HG03045 (cell line): Measurements from ENCODE around the gene IL34.
"Not testable (repeated sequence)": the region's sequence is repeated elsewhere in the genome, so short reads cannot be mapped to it uniquely, and the experiment has no call there.

Source experiments
- ATAC-seq: cut with Tn5 transposase; IDR thresholded peaks from one replicate; pipeline ENCODE4 v1.9.1; 2021; ENCODE audit warnings: mild to moderate bottlenecking, moderate library complexity; ENCODE audit not compliant: unreplicated experiment

IL34 gene

GRCh38 chr16:70630960-70631745 lies 15.2 kb upstream of the IL34 start:
- ATAC-seq = no peak

- no peak for ATAC-seq
Measured at GRCh38 chr16:70632273-70632672, 14.1 kb upstream of the IL34 start.

GRCh38 chr16:70633617-70634016 lies 12.7 kb upstream of the IL34 start:
- not testable (repeated sequence) for ATAC-seq

GRCh38 chr16:70634861-70635260 lies 11.5 kb upstream of the IL34 start:
- ATAC-seq = no peak

GRCh38 chr16:70635336-70636016 lies 10.9 kb upstream of the IL34 start:
- no peak for ATAC-seq

- no peak for ATAC-seq
Measured at GRCh38 chr16:70638814-70639792, 7.3 kb upstream of the IL34 start.

GRCh38 chr16:70642633-70643032 lies 3.7 kb upstream of the IL34 start:
- no peak for ATAC-seq

GRCh38 chr16:70643264-70643663 lies 3.1 kb upstream of the IL34 start:
- ATAC-seq = not testable (repeated sequence)

- ATAC-seq = no peak
Measured at GRCh38 chr16:70644763-70645597, 1.4 kb upstream of the IL34 start.

- no peak for ATAC-seq
Measured at GRCh38 chr16:70647441-70648359, 1.3 kb downstream of the IL34 start.

GRCh38 chr16:70648606-70649005 lies 2.2 kb downstream of the IL34 start:
- no peak for ATAC-seq

GRCh38 chr16:70649300-70649699 lies 2.9 kb downstream of the IL34 start:
- no peak for ATAC-seq

- ATAC-seq = no peak
Measured at GRCh38 chr16:70650216-70650615, 3.9 kb downstream of the IL34 start.

GRCh38 chr16:70651524-70651923 lies 5.2 kb downstream of the IL34 start:
- ATAC-seq = no peak

GRCh38 chr16:70652322-70652721 lies 6.0 kb downstream of the IL34 start:
- no peak for ATAC-seq

- no peak for ATAC-seq
Measured at GRCh38 chr16:70653406-70653805, 7.0 kb downstream of the IL34 start.

- ATAC-seq = no peak
Measured at GRCh38 chr16:70653809-70654771, 7.7 kb downstream of the IL34 start.

GRCh38 chr16:70656065-70656711 lies 9.8 kb downstream of the IL34 start:
- no peak for ATAC-seq
